H1 (cell line): Measurements from ENCODE around the gene MCFD2. TPM values are rescaled to one million over a fixed set of nuclear protein-coding genes. Genes with fewer than 3 reads are reported as not detected.

Source experiments
- CTCF ChIA-PET: fragments of 300-600 bp; sonication (Branson Sonifier 250); formaldehyde crosslinking; loops from one replicate; lab custom pipeline; 2021; ENCODE audit not compliant: partially characterized antibody; lab: Charles Lee
- POLR2A ChIA-PET: fragments of 300-600 bp; sonication (Branson Sonifier 250); formaldehyde crosslinking; loops from one replicate; lab custom pipeline; 2021; ENCODE audit warnings: inconsistent platforms; ENCODE audit not compliant: partially characterized antibody; lab: Charles Lee
- DNase-seq, 2 experiments: peaks; one replicate each; pipeline versions ENCODE4 v3.0.0 to v3.0.0-alpha.2; 2010 to 2022; ENCODE audit warnings: low spot score in 2 of 2, low read depth in 1 of 2, mixed read lengths in 1 of 2
- FAIRE-seq: peaks from 2 replicates; lab custom pipeline; 2011; peaks lifted over from hg19 to GRCh38; lab: Jason Lieb, UNC
- H2AFZ ChIP-seq: 2 replicates; pipeline ENCODE4 v1.8.1; 2012; ENCODE audit warnings: low read length, inconsistent platforms
- H2AK5ac ChIP-seq: 2 replicates; pipeline ENCODE4 v1.6.1; 2013; ENCODE audit warnings: low read depth, low read length
- H2BK120ac ChIP-seq: replicated peaks from 2 replicates; pipeline ENCODE3; 2013; ENCODE audit warnings: low read depth, low read length, inconsistent platforms
- H2BK12ac ChIP-seq: 2 replicates; pipeline ENCODE4 v1.6.1; 2013; ENCODE audit warnings: low read depth, low read length
- H2BK15ac ChIP-seq: 2 replicates; pipeline ENCODE4 v1.6.1; 2013; ENCODE audit warnings: low read length
- H2BK20ac ChIP-seq: 2 replicates; pipeline ENCODE4 v1.6.1; 2013; ENCODE audit warnings: low read length
- H2BK5ac ChIP-seq: 2 replicates; pipeline ENCODE4 v1.6.1; 2013; ENCODE audit warnings: low read depth, low read length
- H3K14ac ChIP-seq: 2 replicates; pipeline ENCODE4 v1.6.1; 2013; ENCODE audit warnings: inconsistent platforms; ENCODE audit not compliant: insufficient read length
- H3K18ac ChIP-seq: 2 replicates; pipeline ENCODE4 v1.6.1; 2013; ENCODE audit warnings: low read length; ENCODE audit errors: extremely low read depth
- H3K23ac ChIP-seq: 2 replicates; pipeline ENCODE4 v1.6.1; 2013; ENCODE audit warnings: inconsistent platforms; ENCODE audit not compliant: insufficient read length
- H3K23me2 ChIP-seq: 2 replicates; pipeline ENCODE4 v1.6.1; 2013; ENCODE audit warnings: low read depth, low read length
- H3K27ac ChIP-seq: 2 replicates; pipeline ENCODE4 v1.6.1; 2011; ENCODE audit warnings: low read depth, low read length, inconsistent platforms
- H3K27me3 ChIP-seq, 4 experiments: replicated peaks in 1 of 4; 1 replicate in 1 of 4; 2 replicates in 3 of 4; pipeline versions ENCODE4 v1.6.1 to v1.8.1; 2011 to 2013; ENCODE audit warnings: low read length in 3 of 4, mild to moderate bottlenecking in 3 of 4, inconsistent platforms in 2 of 4, mixed read lengths in 2 of 4, moderate library complexity in 1 of 4; ENCODE audit not compliant: control insufficient read depth in 3 of 4, insufficient read depth in 3 of 4; ENCODE audit errors: extremely low read depth in 1 of 4
- H3K36me3 ChIP-seq, 4 experiments: 2 replicates each; pipeline versions ENCODE4 v1.6.1 to v1.8.1; 2011 to 2013; ENCODE audit warnings: mild to moderate bottlenecking in 4 of 4, low read length in 3 of 4, moderate library complexity in 2 of 4, control low read depth in 1 of 4, inconsistent platforms in 1 of 4; ENCODE audit not compliant: insufficient read depth in 4 of 4, control insufficient read depth in 2 of 4
- H3K4ac ChIP-seq: replicated peaks from 2 replicates; pipeline ENCODE3; 2013; ENCODE audit warnings: low read length, low read depth, mixed read lengths, inconsistent platforms; ENCODE audit not compliant: insufficient read length
- H3K4me1 ChIP-seq, 4 experiments: replicated peaks in 1 of 4; 1 replicate in 1 of 4; 2 replicates in 3 of 4; pipeline versions ENCODE4 v1.6.1 to v1.8.1; 2011 to 2013; ENCODE audit warnings: low read length in 3 of 4, inconsistent platforms in 2 of 4, mixed read lengths in 1 of 4; ENCODE audit not compliant: insufficient read depth in 4 of 4, control insufficient read depth in 3 of 4
- H3K4me2 ChIP-seq, 2 experiments: 2 replicates each; pipeline versions ENCODE4 v1.6.1 to v1.8.1; 2011 to 2013; ENCODE audit warnings: low read depth in 2 of 2, low read length in 2 of 2, control low read depth in 1 of 2, inconsistent platforms in 1 of 2, mild to moderate bottlenecking in 1 of 2; ENCODE audit not compliant: insufficient read depth in 1 of 2
- H3K4me3 ChIP-seq, 4 experiments: fragments of 200-600, 300-600 bp in 1 of 4; sonication (generic), shearing (Covaris generic), sonication (Bioruptor Twin) in 1 of 4; 2 replicates each; pipeline versions ENCODE4 v1.5.1 to v1.8.1; 2011 to 2016; ENCODE audit warnings: low read length in 4 of 4, low read depth in 3 of 4, control low read depth in 2 of 4, inconsistent platforms in 2 of 4, mild to moderate bottlenecking in 2 of 4, mixed read lengths in 1 of 4, moderate library complexity in 1 of 4; ENCODE audit not compliant: insufficient read depth in 2 of 4; ENCODE audit errors: extremely low read depth in 1 of 4
- H3K56ac ChIP-seq: replicated peaks from 2 replicates; pipeline ENCODE3; 2013; ENCODE audit warnings: low read depth, mild to moderate bottlenecking, mixed read lengths, low read length, inconsistent platforms; ENCODE audit not compliant: insufficient read length
- H3K79me1 ChIP-seq: 2 replicates; pipeline ENCODE4 v1.6.1; 2013; ENCODE audit warnings: low read depth, low read length, control low read depth
- H3K79me2 ChIP-seq, 2 experiments: 2 replicates each; pipeline versions ENCODE4 v1.6.1 to v1.8.1; 2012 to 2013; ENCODE audit warnings: low read length in 2 of 2, mild to moderate bottlenecking in 2 of 2, inconsistent platforms in 1 of 2; ENCODE audit not compliant: insufficient read depth in 2 of 2, control insufficient read depth in 1 of 2
- H3K9ac ChIP-seq, 4 experiments: replicated peaks in 1 of 4; 1 replicate in 1 of 4; 2 replicates in 3 of 4; pipeline versions ENCODE4 v1.6.1 to v1.8.1; 2011 to 2013; ENCODE audit warnings: low read depth in 3 of 4, low read length in 3 of 4, control low read depth in 2 of 4, mild to moderate bottlenecking in 2 of 4, moderate library complexity in 2 of 4, inconsistent platforms in 1 of 4; ENCODE audit errors: extremely low read depth in 1 of 4
- H3K9me3 ChIP-seq, 2 experiments: 2 replicates each; pipeline versions ENCODE4 v1.6.1 to v1.8.1; 2012 to 2013; ENCODE audit warnings: mild to moderate bottlenecking in 2 of 2, moderate library complexity in 2 of 2, control low read depth in 1 of 2, inconsistent platforms in 1 of 2, low read depth in 1 of 2, low read length in 1 of 2, mixed read lengths in 1 of 2; ENCODE audit not compliant: insufficient read depth in 2 of 2
- H4K20me1 ChIP-seq, 2 experiments: replicated peaks in 1 of 2; 2 replicates each; pipeline versions ENCODE3 to v1.8.1; 2011 to 2013; ENCODE audit warnings: inconsistent platforms in 2 of 2, low read length in 2 of 2, mild to moderate bottlenecking in 1 of 2; ENCODE audit not compliant: insufficient read depth in 2 of 2, control insufficient read depth in 1 of 2
- H4K5ac ChIP-seq: 2 replicates; pipeline ENCODE4 v1.6.1; 2013; ENCODE audit warnings: low read length, low read depth, mixed read lengths, inconsistent platforms; ENCODE audit not compliant: insufficient read length
- H4K8ac ChIP-seq: 2 replicates; pipeline ENCODE4 v1.8.0; 2013; ENCODE audit warnings: mild to moderate bottlenecking, moderate library complexity, low read length, inconsistent platforms; ENCODE audit not compliant: insufficient read depth; ENCODE audit errors: extremely low read depth
- H4K91ac ChIP-seq: replicated peaks from 2 replicates; pipeline ENCODE3; 2013; ENCODE audit warnings: low read length, mixed read lengths, inconsistent platforms; ENCODE audit not compliant: insufficient read length
- CBX8 ChIP-seq: fragments of 300-800, 300-1000 bp; sonication (generic); IDR thresholded peaks from 2 replicates; pipeline ENCODE4 v1.7.1; 2016; ENCODE audit warnings: low read depth, low read length, borderline replicate concordance
- CEBPB ChIP-seq: IDR thresholded peaks from 2 replicates; pipeline ENCODE4 v1.6.1; 2012; ENCODE audit warnings: low read depth, low read length
- CTCF ChIP-seq, 3 experiments: IDR thresholded peaks; 1 replicate in 2 of 3; 2 replicates in 1 of 3; pipeline versions ENCODE4 v1.5.1 to v1.6.1; 2011; ENCODE audit warnings: low read length in 3 of 3, mild to moderate bottlenecking in 3 of 3, inconsistent platforms in 2 of 3, low read depth in 1 of 3, moderate library complexity in 1 of 3; ENCODE audit not compliant: insufficient read depth in 1 of 3; ENCODE audit errors: control extremely low read depth in 1 of 3
- EGR1 ChIP-seq: IDR thresholded peaks from 2 replicates; pipeline ENCODE4 v1.6.1; 2011; ENCODE audit warnings: low read depth, low read length, borderline replicate concordance
- JUN ChIP-seq: IDR thresholded peaks from 2 replicates; pipeline ENCODE4 v1.6.1; 2011; ENCODE audit warnings: low read depth, mild to moderate bottlenecking, improper control_type of control experiment, low read length
- POLR2AphosphoS5 ChIP-seq: IDR thresholded peaks from 2 replicates; pipeline ENCODE4 v1.6.1; 2011; ENCODE audit warnings: low read depth, low read length
- USF2 ChIP-seq: IDR thresholded peaks from 2 replicates; pipeline ENCODE4 v1.6.1; 2011; ENCODE audit warnings: low read length, improper control_type of control experiment
- YY1 ChIP-seq: IDR thresholded peaks from 2 replicates; pipeline ENCODE4 v1.6.1; 2011; ENCODE audit warnings: low read depth, mild to moderate bottlenecking, low read length
- WGBS, 2 experiments: shearing (Covaris generic) in 1 of 2; methylation state at CpG; one replicate each; pipeline versions ENCODE4 v1.1.6 to v1.1.7; 2013 to 2015; ENCODE audit warnings: low lambda C conversion rate in 2 of 2, mixed read lengths in 2 of 2, inconsistent platforms in 1 of 2, low coverage in 1 of 2, missing lambda C conversion rate in 1 of 2; ENCODE audit not compliant: insufficient replicate concordance in 2 of 2, insufficient coverage in 1 of 2, insufficient read length in 1 of 2; ENCODE audit errors: extremely low coverage in 1 of 2, missing lambda C conversion rate in 1 of 2; 5-methylcytosine and 5-hydroxymethylcytosine counted together
- polyA plus RNA-seq, 7 experiments: library from polyadenylated mRNA; depleted of rRNA in 3 of 7; stranded (reverse) in 5 of 7; unstranded in 2 of 7; fragments of >200 nt in 5 of 7; fragments of 200-250 nt in 2 of 7; gene quantifications; 1 replicate in 5 of 7; 2 replicates in 1 of 7; 4 replicates in 1 of 7; pipeline versions ENCODE4 v1.2.1 to v1.2.3, GENCODE V29; 2011 to 2013; ENCODE audit warnings: missing spikeins in 2 of 7, mixed read lengths in 2 of 7
- total RNA-seq: library from RNA; stranded (reverse); fragmentation: NEBNext Ultra II Directional; extraction: Animal tissue kit (Norgen Biotek cat#: 25700); gene quantifications from 2 replicates; pipeline ENCODE4 v1.2.1, GENCODE V29; 2021

Gene MCFD2
- total and polyA plus RNA-seq, 2 of the 8 experiments (the other 6 are each of a cell fraction or from before 2014, with no cell fraction given), result 35.2 to 76.2 TPM

- Histone ChIP-seq H3K79me1 (no peaks in the 10 kb centered on the region), H2AK5ac (no peak overlapping the region), H2BK5ac (no peak overlapping the region), H4K20me1 (no peaks in the 10 kb centered on the region), H3K56ac (no peak overlapping the region), H3K4me3 (no peak overlapping the region), H4K5ac (no peak overlapping the region), H3K27ac (no peak overlapping the region), H3K14ac (no peak overlapping the region), H2BK20ac (no peak overlapping the region), H3K4ac (no peak overlapping the region), H3K18ac (no peak overlapping the region), H4K91ac (no peak overlapping the region), H2BK15ac (no peak overlapping the region), H3K27me3 (no peaks in the 10 kb centered on the region), H3K9me3 (no peaks in the 10 kb centered on the region), H3K23ac (no peak overlapping the region), H3K23me2 (no peaks in the 10 kb centered on the region), H2BK120ac (no peak overlapping the region), H3K4me1 (0 out of 7 replicates have a peak, but pooled peaks cover 0 to 2% (median 0%) of the 10 kb centered on the region in 4 experiments), H3K36me3 (no peaks in the 10 kb centered on the region), H3K9ac (no peak overlapping the region), H4K8ac (no peak overlapping the region), H3K4me2 (no peak overlapping the region), H2BK12ac (no peak overlapping the region), H2AFZ (no peak overlapping the region), H3K79me2 (no peaks in the 10 kb centered on the region)
- WGBS, 2 experiments, result 86% methylated on average over 8 of the region's 8 CpGs; no CpG with 5 or more reads in 1 of the 2 experiments
- peak in 2 of 3 experiments; percentile 21 to 22; a peak in 2 of 4 replicates for TF ChIP-seq CTCF (IDR thresholded peaks at IDR 0.05; ENCODE audit: control extremely low read depth in 1 of 3, insufficient read depth in 1 of 3, low read depth in 1 of 3, low read length in 3 of 3)
- TF ChIP-seq CEBPB, result no peak
- TF ChIP-seq JUN, result no peak
- TF ChIP-seq EGR1, result no peak
- no peak for TF ChIP-seq YY1
- TF ChIP-seq POLR2AphosphoS5, result no peak
- TF ChIP-seq USF2, result no peak
- no peak for TF ChIP-seq CBX8
- DNase-seq, result no peak
- ChIA-PET POLR2A (interaction anchor here (1.2 kb wide), 1 partner anchor 18 kb away, joined by 3 read pairs; no protein-coding TSS in a partner anchor), CTCF (interaction anchor here (0.8 to 2.5 kb wide), 7 partner anchors 10 to 452 kb away, joined by 3 to 7 read pairs (median 4); no protein-coding TSS in a partner anchor)
- FAIRE-seq, result no peak
These were observed 45.4 kb downstream of the MCFD2 start for GRCh38 chr2:46870051-46870839.
